Stimulated activated naive B cell treated with anti-CD40 and anti-IgM and Interleukin-4, amounts not matched to agents 10 μg/mL and 1 μg/mL and 100 μg/mL, for 72 hours (primary cell): ENCODE data around the gene SNAP23.

Experiments
- ATAC-seq, 2 donors: fragments of 150-1000 bp; cut with Tn5 transposase; replicated peaks; 2 replicates each; pipeline ENCODE4 v1.10.0; 2021; ENCODE audit warnings: moderate library complexity in 1 of 2
- DNase-seq: peaks from one replicate; pipeline ENCODE4 v3.0.0; 2021
- H3K27ac Mint-ChIP-seq: one replicate; pipeline ENCODE4 v1.8.0; 2022; ENCODE audit warnings: mild to moderate bottlenecking, mixed read lengths
- H3K27me3 Mint-ChIP-seq, 2 donors: one replicate each; pipeline ENCODE4 v1.8.0; 2022; ENCODE audit warnings: mixed read lengths in 2 of 2
- H3K36me3 Mint-ChIP-seq, 2 donors: one replicate each; pipeline ENCODE4 v1.8.0; 2022; ENCODE audit warnings: mixed read lengths in 2 of 2, mild to moderate bottlenecking in 1 of 2
- H3K4me1 Mint-ChIP-seq, 2 donors: one replicate each; pipeline ENCODE4 v1.8.0; 2022; ENCODE audit warnings: mixed read lengths in 2 of 2, mild to moderate bottlenecking in 1 of 2
- H3K4me3 Mint-ChIP-seq, 2 donors: one replicate each; pipeline ENCODE4 v1.8.0; 2022; ENCODE audit warnings: mild to moderate bottlenecking in 2 of 2, mixed read lengths in 2 of 2, moderate library complexity in 1 of 2
- H3K9me3 Mint-ChIP-seq, 2 donors: one replicate each; pipeline ENCODE4 v1.8.0; 2022; ENCODE audit warnings: mixed read lengths in 2 of 2, mild to moderate bottlenecking in 1 of 2

The SNAP23 gene

GRCh38 chr15:42482701-42483100 lies 12.7 kb upstream of the SNAP23 start:
- DNase-seq (no peak), ATAC-seq (no peak)
- Mint-ChIP-seq H3K27ac (no peak overlapping the region), H3K36me3 (peaks cover 20 to 25% of the 10 kb centered on the region in 2 donors), H3K27me3 (no peaks in the 10 kb centered on the region), H3K9me3 (no peaks in the 10 kb centered on the region), H3K4me3 (no peak overlapping the region), H3K4me1 (peaks cover 13 to 16% of the 10 kb centered on the region in 2 donors)

- ATAC-seq (no peak), DNase-seq (no peak)
- H3K27me3 Mint-ChIP-seq: no peaks in the 10 kb centered on the region
- H3K4me3 Mint-ChIP-seq: no peak overlapping the region
- no peak overlapping the region for H3K27ac Mint-ChIP-seq
- H3K36me3 Mint-ChIP-seq: peaks cover 19 to 25% of the 10 kb centered on the region in 2 donors
- peaks cover 12 to 22% of the 10 kb centered on the region in 2 donors for H3K4me1 Mint-ChIP-seq
- no peaks in the 10 kb centered on the region for H3K9me3 Mint-ChIP-seq
Measured at GRCh38 chr15:42483677-42484076, 11.8 kb upstream of the SNAP23 start.

GRCh38 chr15:42490291-42490670 lies 5.2 kb upstream of the SNAP23 start:
- peak in 1 of 2 donors; percentile 4 for ATAC-seq
- peak overlapping the region; percentile 97 for H3K27ac Mint-ChIP-seq
- no peaks in the 10 kb centered on the region for H3K9me3 Mint-ChIP-seq
- H3K4me3 Mint-ChIP-seq: peak overlapping the region; percentile 96 to 99
- peaks cover 18 to 39% of the 10 kb centered on the region in 2 donors for H3K4me1 Mint-ChIP-seq
- H3K27me3 Mint-ChIP-seq: no peaks in the 10 kb centered on the region
- peaks cover 5 to 12% of the 10 kb centered on the region in 2 donors for H3K36me3 Mint-ChIP-seq
- no peak for DNase-seq

DNA sequence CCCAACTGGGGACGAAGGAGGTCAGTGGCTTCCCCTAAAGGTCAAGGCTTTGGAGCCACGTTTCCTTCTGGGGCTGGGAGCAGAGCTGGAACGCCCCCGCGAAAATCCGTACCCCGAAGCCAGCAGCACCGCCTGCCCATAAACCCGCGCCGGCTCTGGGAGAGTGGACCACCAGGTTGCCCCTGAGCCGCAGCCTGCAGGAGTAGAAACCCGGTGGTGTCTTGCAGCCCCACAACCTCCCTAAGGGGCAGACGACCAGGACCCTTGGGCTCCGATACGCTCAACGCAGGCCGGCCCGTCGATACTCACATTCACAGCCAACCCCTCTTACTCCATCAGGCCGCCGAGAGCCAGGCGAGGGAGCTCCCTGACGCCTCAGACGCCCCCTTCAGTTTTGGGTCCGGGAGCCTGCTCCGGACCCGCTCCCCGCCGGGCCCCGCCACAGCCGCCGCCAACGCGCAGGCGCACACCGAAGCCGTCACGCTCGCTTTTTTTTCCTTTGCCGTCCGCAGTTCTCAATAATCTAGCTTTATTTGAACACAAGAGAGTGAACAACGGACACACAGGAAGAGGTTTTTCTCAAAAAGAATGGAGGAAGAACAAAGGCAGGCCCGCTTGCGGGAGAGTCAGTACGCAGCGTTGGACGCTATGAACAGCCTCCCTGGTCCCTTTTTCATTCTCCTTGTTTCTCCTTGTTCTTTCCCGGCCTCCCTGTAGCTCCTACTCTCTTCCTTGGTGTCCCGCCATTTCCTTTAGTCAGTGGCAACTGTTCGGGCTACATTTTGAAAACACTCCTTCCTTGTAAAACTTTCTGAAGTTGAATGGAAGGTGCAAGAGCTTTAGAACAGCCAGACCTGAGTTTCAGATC lies 4.5 kb upstream of the SNAP23 start, which contains the start of gene ZNF106:
ZNF106 (minus strand) TSS at position 471 of the 868 bp plus-strand sequence. CDS start 18,852 bp downstream, outside the sequence.
- peak; percentile 62 to 67 for ATAC-seq
- H3K4me1 Mint-ChIP-seq: peaks cover 17 to 44% of the 10 kb centered on the region in 2 donors

DNA sequence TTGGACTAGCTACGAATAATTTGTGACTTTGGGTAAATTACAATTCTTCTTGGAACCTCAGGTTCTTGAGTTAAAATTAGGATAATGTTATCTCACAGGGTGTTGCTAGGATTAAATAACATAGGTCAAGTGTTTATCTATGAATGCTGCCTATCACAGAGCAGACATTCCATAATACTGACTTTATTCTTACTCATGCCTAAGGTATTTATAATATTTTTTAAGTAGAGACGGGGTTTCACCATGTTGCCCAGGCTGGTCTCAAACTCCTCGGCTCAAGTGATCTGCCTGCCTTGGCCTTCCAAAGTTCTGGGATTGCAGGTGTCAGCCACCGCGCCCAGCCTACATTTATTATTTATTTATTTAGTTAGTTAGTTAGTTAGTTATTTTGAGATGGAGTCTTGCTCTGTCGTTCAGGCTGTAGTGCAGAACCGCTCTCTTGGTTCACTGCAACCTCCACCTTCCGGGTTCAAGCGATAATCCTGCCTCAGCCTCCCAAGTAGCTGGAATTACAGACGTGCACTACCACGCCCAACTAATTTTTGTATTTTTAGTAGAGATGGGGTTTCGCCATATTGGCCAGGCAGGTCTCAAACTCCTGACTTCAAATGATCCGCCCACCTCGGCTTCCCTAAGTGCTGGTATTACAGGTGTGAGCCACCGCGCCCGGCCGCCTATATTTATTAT lies 3.8 kb upstream of the SNAP23 start:
- Mint-ChIP-seq H3K4me3 (peak overlapping the region; percentile 96 to 99), H3K27ac (peak overlapping the region; percentile 97), H3K4me1 (peaks cover 24 to 52% of the 10 kb centered on the region in 2 donors), H3K9me3 (no peaks in the 10 kb centered on the region), H3K36me3 (peaks cover 7 to 13% of the 10 kb centered on the region in 2 donors), H3K27me3 (no peaks in the 10 kb centered on the region)
- ATAC-seq (no peak), DNase-seq (no peak)

More for the DNA sequence above, 4.5 kb upstream of the SNAP23 start, which contains the start of gene ZNF106:
- Mint-ChIP-seq H3K4me3 (peak within 1 kb of the TSS; percentile 96 to 99), H3K36me3 (peaks cover 5 to 13% of the 10 kb centered on the region in 2 donors), H3K27ac (peak within 1 kb of the TSS; percentile 97), H3K9me3 (no peaks in the 10 kb centered on the region), H3K27me3 (no peaks in the 10 kb centered on the region)
- peak; percentile 86 for DNase-seq

DNA sequence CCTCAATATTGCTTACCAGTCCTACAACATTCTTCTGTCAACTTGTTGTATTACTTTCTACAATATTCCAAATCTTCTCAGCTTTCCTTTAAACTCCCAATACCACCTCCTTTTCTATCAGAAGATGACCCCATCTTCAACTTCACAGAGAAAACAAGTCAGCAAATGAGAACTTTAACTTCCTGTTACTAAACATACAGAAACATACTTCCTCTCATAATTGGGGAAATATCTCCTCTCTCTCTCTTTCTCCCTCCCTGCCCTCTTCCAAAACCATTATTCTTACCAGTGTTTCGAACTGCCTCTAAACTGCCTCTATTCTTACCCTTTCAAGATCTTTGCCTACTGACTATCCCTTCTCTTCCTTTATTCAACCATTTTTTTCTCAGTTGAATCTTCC lies 1.8 kb upstream of the SNAP23 start:
- H3K4me3 Mint-ChIP-seq: peak overlapping the region; percentile 27 to 33
- DNase-seq (no peak), ATAC-seq (no peak)
- peaks cover 33 to 58% of the 10 kb centered on the region in 2 donors for H3K4me1 Mint-ChIP-seq
- no peaks in the 10 kb centered on the region for H3K27me3 Mint-ChIP-seq
- no peaks in the 10 kb centered on the region for H3K9me3 Mint-ChIP-seq
- H3K36me3 Mint-ChIP-seq: peaks cover 13 to 15% of the 10 kb centered on the region in 2 donors
- H3K27ac Mint-ChIP-seq: peak overlapping the region; percentile 75

DNA sequence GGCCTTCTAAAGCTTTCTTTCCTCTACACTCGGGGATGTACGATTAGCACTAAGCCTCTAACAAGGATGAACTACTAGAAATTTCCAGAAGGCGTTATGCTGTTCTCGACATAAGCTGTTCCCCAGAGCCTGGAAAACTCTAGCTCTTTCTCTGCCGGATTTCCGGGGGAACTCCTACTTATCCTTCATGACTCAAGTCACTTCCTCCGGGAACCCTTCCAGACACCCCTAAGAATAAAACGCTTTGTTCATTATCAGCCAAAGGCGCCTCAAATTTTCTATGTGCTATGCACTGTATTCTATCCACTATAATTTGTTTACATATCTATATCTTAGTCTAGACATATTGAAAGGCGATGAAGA lies 455 bp upstream of the SNAP23 start:
- ATAC-seq (peak; percentile 17 to 21), DNase-seq (no peak)
- Mint-ChIP-seq H3K4me3 (peak overlapping the region; percentile 93 to 96), H3K36me3 (peaks cover 17 to 19% of the 10 kb centered on the region in 2 donors), H3K27ac (peak overlapping the region; percentile 95), H3K27me3 (no peaks in the 10 kb centered on the region), H3K9me3 (no peaks in the 10 kb centered on the region), H3K4me1 (peaks cover 37 to 70% of the 10 kb centered on the region in 2 donors)

DNA sequence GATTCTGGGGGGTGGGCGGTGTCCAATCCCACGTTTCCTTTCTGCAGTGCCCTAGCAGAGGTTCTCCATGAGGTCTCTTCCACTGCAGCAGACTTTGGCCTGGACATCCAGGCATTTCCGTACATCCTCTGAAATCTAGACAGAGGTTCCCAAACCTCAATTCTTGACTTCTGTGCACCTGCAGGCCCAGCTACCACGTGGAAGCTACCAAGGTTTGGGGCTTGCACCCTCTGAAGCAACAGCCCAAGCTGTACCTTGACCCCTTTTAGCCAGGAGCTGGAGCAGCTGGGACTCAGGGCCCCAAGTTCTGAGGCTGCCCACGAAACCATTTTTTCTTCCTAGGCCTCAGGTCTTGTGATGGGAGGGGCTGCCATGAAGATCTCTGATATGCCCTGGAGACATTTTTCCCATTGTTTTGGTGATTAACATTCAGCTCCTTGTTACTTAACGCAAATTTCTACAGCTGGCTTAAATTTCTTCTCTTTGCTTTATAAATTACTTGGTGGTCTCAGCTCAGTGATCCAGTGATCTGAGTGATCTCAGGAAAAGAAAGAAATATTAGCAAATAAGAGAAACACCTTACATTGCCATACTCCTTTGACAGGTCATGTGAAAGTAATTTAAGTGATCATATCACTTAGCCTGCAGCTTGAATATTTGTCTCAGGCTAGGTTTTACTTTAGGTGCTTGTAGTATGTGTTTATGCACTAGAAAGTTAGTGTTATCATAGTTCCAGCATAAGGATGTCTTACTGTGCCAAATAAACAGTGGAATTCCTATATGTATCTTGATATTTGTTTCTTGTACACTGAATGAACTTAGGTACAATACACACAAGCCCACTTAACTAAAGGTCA lies 3.0 kb downstream of the SNAP23 start:
- peaks cover 40 to 93% of the 10 kb centered on the region in 2 donors for H3K4me1 Mint-ChIP-seq

DNA sequence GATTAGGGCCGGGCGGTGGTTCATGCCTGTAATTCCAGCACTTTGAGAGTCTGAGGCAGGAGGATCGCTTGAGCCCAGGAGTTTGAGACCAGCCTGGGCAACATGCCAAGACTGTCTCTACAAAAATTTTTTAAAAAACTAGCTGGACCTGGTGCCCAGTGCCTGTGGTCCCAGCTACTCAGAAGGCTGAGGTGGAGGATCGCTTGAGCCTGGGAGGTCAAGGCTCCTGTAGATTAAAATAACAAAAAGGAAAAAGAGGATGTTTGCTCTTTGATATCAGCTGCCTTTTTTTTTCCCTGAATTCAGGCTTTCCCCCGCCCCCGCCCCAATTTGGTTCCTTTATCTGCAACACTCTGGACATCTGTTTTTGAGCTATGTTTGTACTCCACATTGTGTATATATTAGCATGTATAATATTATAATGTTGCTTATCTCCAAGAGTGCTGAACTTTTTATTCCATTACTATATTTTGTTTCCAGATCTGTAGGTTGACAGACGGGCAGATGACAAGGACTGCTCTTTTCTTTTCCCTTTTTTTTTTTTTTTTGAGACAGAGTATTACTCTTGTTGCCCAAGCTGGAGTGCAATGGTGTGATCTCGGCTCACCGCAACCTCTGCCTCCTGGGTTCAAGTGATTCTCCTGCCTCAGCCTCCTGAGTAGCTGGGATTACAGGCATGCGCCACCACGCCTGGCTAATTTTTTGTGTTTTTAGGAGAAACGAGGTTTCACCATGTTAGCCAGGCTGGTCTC lies 4.6 kb downstream of the SNAP23 start:
- H3K27me3 Mint-ChIP-seq: no peaks in the 10 kb centered on the region
- peaks cover 14 to 22% of the 10 kb centered on the region in 2 donors for H3K36me3 Mint-ChIP-seq
- H3K4me1 Mint-ChIP-seq: peaks cover 37 to 87% of the 10 kb centered on the region in 2 donors
- DNase-seq (no peak), ATAC-seq (no peak)
- H3K4me3 Mint-ChIP-seq: peak overlapping the region; percentile 19 to 28
- peak overlapping the region; percentile 85 for H3K27ac Mint-ChIP-seq
- H3K9me3 Mint-ChIP-seq: no peaks in the 10 kb centered on the region

More for the DNA sequence above, 3.0 kb downstream of the SNAP23 start:
- ATAC-seq (no peak), DNase-seq (no peak)
- H3K27ac Mint-ChIP-seq: peak overlapping the region; percentile 51
- H3K4me3 Mint-ChIP-seq: peak overlapping the region; percentile 43 to 46
- H3K27me3 Mint-ChIP-seq: no peaks in the 10 kb centered on the region
- H3K9me3 Mint-ChIP-seq: no peaks in the 10 kb centered on the region
- H3K36me3 Mint-ChIP-seq: peaks cover 13 to 22% of the 10 kb centered on the region in 2 donors

GRCh38 chr15:42502477-42502876 lies 7.0 kb downstream of the SNAP23 start:
- H3K9me3 Mint-ChIP-seq: no peaks in the 10 kb centered on the region
- peaks cover 11 to 17% of the 10 kb centered on the region in 2 donors for H3K36me3 Mint-ChIP-seq
- ATAC-seq (no peak), DNase-seq (no peak)
- H3K27ac Mint-ChIP-seq: peak overlapping the region; percentile 31
- no peak overlapping the region for H3K4me3 Mint-ChIP-seq
- H3K4me1 Mint-ChIP-seq: peaks cover 32 to 73% of the 10 kb centered on the region in 2 donors
- no peaks in the 10 kb centered on the region for H3K27me3 Mint-ChIP-seq

GRCh38 chr15:42503825-42504224 lies 8.4 kb downstream of the SNAP23 start:
- H3K36me3 Mint-ChIP-seq: peaks cover 9 to 17% of the 10 kb centered on the region in 2 donors
- peak overlapping the region; percentile 25 to 46 for H3K4me3 Mint-ChIP-seq
- H3K4me1 Mint-ChIP-seq: peaks cover 21 to 70% of the 10 kb centered on the region in 2 donors
- DNase-seq (no peak), ATAC-seq (peak; percentile 30 to 37)
- no peaks in the 10 kb centered on the region for H3K27me3 Mint-ChIP-seq
- no peak overlapping the region for H3K27ac Mint-ChIP-seq
- no peaks in the 10 kb centered on the region for H3K9me3 Mint-ChIP-seq

DNA sequence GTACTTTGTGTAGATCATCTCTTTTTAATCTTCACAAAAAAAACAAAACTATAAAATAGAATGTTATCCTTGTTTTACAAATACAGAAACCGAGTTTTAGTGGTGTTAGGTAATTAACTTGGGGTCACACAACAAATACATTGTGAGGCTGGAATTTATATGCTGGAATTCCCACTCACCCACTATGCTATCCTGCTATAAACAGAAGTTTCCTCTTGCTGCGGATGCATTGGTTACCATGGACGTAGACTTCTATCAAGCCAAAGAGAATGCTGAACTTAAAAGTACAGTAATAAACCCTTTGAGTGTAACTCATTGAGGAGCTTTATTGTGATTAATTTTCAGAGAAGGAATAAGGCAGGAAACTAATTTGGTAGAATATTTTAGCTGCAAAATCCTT lies 9.2 kb downstream of the SNAP23 start:
- Mint-ChIP-seq H3K4me3 (no peak overlapping the region), H3K36me3 (peaks cover 6 to 15% of the 10 kb centered on the region in 2 donors), H3K9me3 (no peaks in the 10 kb centered on the region), H3K27ac (no peak overlapping the region), H3K27me3 (no peaks in the 10 kb centered on the region), H3K4me1 (peaks cover 19 to 65% of the 10 kb centered on the region in 2 donors)
- ATAC-seq (peak in 1 of 2 donors; percentile 10), DNase-seq (no peak)

DNA sequence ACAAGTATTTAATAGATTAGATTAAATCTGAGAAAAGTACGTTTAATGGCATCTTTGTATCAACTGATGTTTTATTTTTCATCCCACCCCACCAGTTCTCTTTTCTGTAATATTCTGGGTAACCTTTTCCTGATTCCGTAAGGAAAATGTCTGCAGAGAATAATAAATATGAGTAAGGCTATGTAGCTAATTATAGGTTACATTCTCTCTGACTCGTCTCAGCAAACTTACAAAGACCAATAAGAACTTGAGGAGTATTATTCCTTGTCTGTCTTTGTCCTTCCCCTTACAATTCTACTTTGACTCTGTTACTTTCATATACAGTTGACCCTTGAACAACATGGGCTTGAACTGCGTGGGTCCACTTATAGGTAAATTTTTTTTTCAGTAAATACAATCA lies 12.1 kb downstream of the SNAP23 start:
- H3K4me3 Mint-ChIP-seq: no peak overlapping the region
- H3K27me3 Mint-ChIP-seq: no peaks in the 10 kb centered on the region
- H3K4me1 Mint-ChIP-seq: peaks cover 24 to 53% of the 10 kb centered on the region in 2 donors
- H3K9me3 Mint-ChIP-seq: no peaks in the 10 kb centered on the region
- ATAC-seq: no peak
- DNase-seq: no peak
- peaks cover 14 to 21% of the 10 kb centered on the region in 2 donors for H3K36me3 Mint-ChIP-seq
- no peak overlapping the region for H3K27ac Mint-ChIP-seq
